ENCODE results near the gene FAM170B.

The FAM170B gene

GRCh38 chr10:49105076-49105475, 28.7 kb downstream of the FAM170B start:
- DNase-seq: no peak

DNA sequence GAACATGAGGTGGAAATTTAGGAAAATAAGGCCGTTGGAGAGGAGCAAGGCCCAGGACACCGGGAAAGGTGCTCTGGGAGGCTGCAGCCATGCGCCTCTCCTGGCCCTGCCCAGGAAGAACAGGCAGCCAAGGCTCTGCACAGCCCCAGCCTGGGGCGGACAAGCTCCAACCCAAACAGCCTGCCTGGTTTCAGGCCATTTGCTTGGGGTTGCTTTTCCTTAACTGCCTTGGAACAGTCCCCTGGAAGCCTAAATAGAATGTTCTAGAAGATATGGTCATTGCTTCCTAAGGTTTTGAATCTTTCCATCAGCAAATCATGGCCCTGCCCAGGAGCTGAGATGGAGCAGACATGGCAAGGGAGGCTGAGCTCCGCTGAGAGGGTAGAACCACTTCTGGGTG, 29.5 kb downstream of the FAM170B start:
- Histone ChIP-seq H4K12ac (ENCODE audit: low read depth, low read length) (no peak overlapping the region), H3K14ac (ENCODE audit: low read length) (no peak overlapping the region), H3K18ac (ENCODE audit: low read length) (no peak overlapping the region), H3K23ac (ENCODE audit: low read length) (no peak overlapping the region), H2BK5ac (ENCODE audit: low read depth, low read length, poor library complexity) (no peak overlapping the region), H3K4ac (ENCODE audit: low read depth, low read length) (no peak overlapping the region), H2AFZ (ENCODE audit: insufficient read depth, low read length, poor library complexity) (no peak overlapping the region), H3K4me2 (ENCODE audit: low read length) (no peak overlapping the region), H2AK5ac (ENCODE audit: low read length) (no peak overlapping the region), H4K8ac (ENCODE audit: low read depth, low read length) (no peak overlapping the region), H3K27me3 (ENCODE audit: insufficient read depth, low read length) (no peaks in the 10 kb centered on the region), H4K91ac (ENCODE audit: low read depth, low read length) (no peak overlapping the region), H3K27ac (ENCODE audit: low read depth, low read length) (no peak overlapping the region), H3K79me1 (ENCODE audit: low read length) (no peaks in the 10 kb centered on the region), H3K9me3 (ENCODE audit: insufficient read depth, low read depth, low read length) (no peaks in the 10 kb centered on the region), H2BK12ac (ENCODE audit: low read length) (no peak overlapping the region), H2BK120ac (ENCODE audit: insufficient read depth, low read length, poor library complexity) (no peak overlapping the region), H3K4me3 (ENCODE audit: low read depth, low read length) (peak overlapping the region; percentile 1), H3K36me3 (ENCODE audit: control insufficient read depth in 1 of 2, insufficient read depth in 2 of 2, low read length in 2 of 2) (no peaks in the 10 kb centered on the region), H3K79me2 (ENCODE audit: control insufficient read depth, insufficient read depth, low read length, poor library complexity) (no peaks in the 10 kb centered on the region), H3K9ac (ENCODE audit: low read length) (no peak overlapping the region), H3K4me1 (ENCODE audit: control insufficient read depth in 1 of 2, insufficient read depth in 2 of 2, low read length in 2 of 2) (no peaks in the 10 kb centered on the region)
- WGBS (ENCODE audit: extremely low coverage, insufficient coverage, insufficient read length): no CpG with 5 or more reads among the region's 5 CpGs
- no peak for DNase-seq

More at GRCh38 chr10:49105076-49105475, 28.7 kb downstream of the FAM170B start:
- H2AFZ ChIP-seq (ENCODE audit: insufficient read depth, low read length, poor library complexity): no peak overlapping the region
- no peaks in the 10 kb centered on the region for H3K79me2 ChIP-seq (ENCODE audit: control insufficient read depth, insufficient read depth, low read length, poor library complexity)
- WGBS (ENCODE audit: extremely low coverage, insufficient coverage, insufficient read length): no CpG with 5 or more reads among the region's 4 CpGs
- no peak overlapping the region for H3K4me3 ChIP-seq (ENCODE audit: low read depth, low read length)
- H3K79me1 ChIP-seq (ENCODE audit: low read length): no peaks in the 10 kb centered on the region
- H4K91ac ChIP-seq (ENCODE audit: low read depth, low read length): no peak overlapping the region
- no peak overlapping the region for H2BK12ac ChIP-seq (ENCODE audit: low read length)
- no peak overlapping the region for H3K27ac ChIP-seq (ENCODE audit: low read depth, low read length)
- no peak overlapping the region for H3K4ac ChIP-seq (ENCODE audit: low read depth, low read length)
- no peaks in the 10 kb centered on the region for H3K4me1 ChIP-seq (ENCODE audit: control insufficient read depth in 1 of 2, insufficient read depth in 2 of 2, low read length in 2 of 2)
- H3K23ac ChIP-seq (ENCODE audit: low read length): no peak overlapping the region
- peaks cover 2% of the 10 kb centered on the region for H3K9me3 ChIP-seq (ENCODE audit: insufficient read depth, low read depth, low read length)
- H3K27me3 ChIP-seq (ENCODE audit: insufficient read depth, low read length): no peaks in the 10 kb centered on the region
- no peak overlapping the region for H3K9ac ChIP-seq (ENCODE audit: low read length)
- H3K18ac ChIP-seq (ENCODE audit: low read length): no peak overlapping the region
- H3K36me3 ChIP-seq (ENCODE audit: control insufficient read depth in 1 of 2, insufficient read depth in 2 of 2, low read length in 2 of 2): no peaks in the 10 kb centered on the region
- H3K14ac ChIP-seq (ENCODE audit: low read length): no peak overlapping the region
- no peak overlapping the region for H3K4me2 ChIP-seq (ENCODE audit: low read length)
- H2AK5ac ChIP-seq (ENCODE audit: low read length): no peak overlapping the region
- no peak overlapping the region for H2BK120ac ChIP-seq (ENCODE audit: insufficient read depth, low read length, poor library complexity)
- H4K8ac ChIP-seq (ENCODE audit: low read depth, low read length): no peak overlapping the region
- H4K12ac ChIP-seq (ENCODE audit: low read depth, low read length): no peak overlapping the region
- no peak overlapping the region for H2BK5ac ChIP-seq (ENCODE audit: low read depth, low read length, poor library complexity)

- Histone ChIP-seq H2BK5ac (ENCODE audit: low read depth, low read length, poor library complexity) (no peak overlapping the region), H3K36me3 (ENCODE audit: control insufficient read depth in 1 of 2, insufficient read depth in 2 of 2, low read length in 2 of 2) (no peaks in the 10 kb centered on the region), H4K8ac (ENCODE audit: low read depth, low read length) (no peak overlapping the region), H3K14ac (ENCODE audit: low read length) (no peak overlapping the region), H3K79me1 (ENCODE audit: low read length) (no peaks in the 10 kb centered on the region), H3K4me3 (ENCODE audit: low read depth, low read length) (no peak overlapping the region), H3K9me3 (ENCODE audit: insufficient read depth, low read depth, low read length) (no peaks in the 10 kb centered on the region), H2BK12ac (ENCODE audit: low read length) (no peak overlapping the region), H2AK5ac (ENCODE audit: low read length) (no peak overlapping the region), H3K27me3 (ENCODE audit: insufficient read depth, low read length) (no peaks in the 10 kb centered on the region), H3K27ac (ENCODE audit: low read depth, low read length) (no peak overlapping the region), H2BK120ac (ENCODE audit: insufficient read depth, low read length, poor library complexity) (no peak overlapping the region), H3K4ac (ENCODE audit: low read depth, low read length) (no peak overlapping the region), H4K12ac (ENCODE audit: low read depth, low read length) (no peak overlapping the region), H4K91ac (ENCODE audit: low read depth, low read length) (no peak overlapping the region), H3K9ac (ENCODE audit: low read length) (no peak overlapping the region), H3K4me2 (ENCODE audit: low read length) (no peak overlapping the region), H3K18ac (ENCODE audit: low read length) (no peak overlapping the region), H3K23ac (ENCODE audit: low read length) (no peak overlapping the region), H3K4me1 (ENCODE audit: control insufficient read depth in 1 of 2, insufficient read depth in 2 of 2, low read length in 2 of 2) (no peaks in the 10 kb centered on the region), H3K79me2 (ENCODE audit: control insufficient read depth, insufficient read depth, low read length, poor library complexity) (no peaks in the 10 kb centered on the region), H2AFZ (ENCODE audit: insufficient read depth, low read length, poor library complexity) (no peak overlapping the region)
- no peak for DNase-seq
- WGBS (ENCODE audit: extremely low coverage, insufficient coverage, insufficient read length): no CpG with 5 or more reads among the region's 4 CpGs
These were observed 30.1 kb downstream of the FAM170B start for GRCh38 chr10:49103761-49104160.

GRCh38 chr10:49099046-49099445, 34.8 kb downstream of the FAM170B start:
- Histone ChIP-seq H3K36me3 (ENCODE audit: control insufficient read depth in 1 of 2, insufficient read depth in 2 of 2, low read length in 2 of 2) (no peaks in the 10 kb centered on the region), H3K4me1 (ENCODE audit: control insufficient read depth in 1 of 2, insufficient read depth in 2 of 2, low read length in 2 of 2) (no peaks in the 10 kb centered on the region), H2AFZ (ENCODE audit: insufficient read depth, low read length, poor library complexity) (no peak overlapping the region), H4K8ac (ENCODE audit: low read depth, low read length) (no peak overlapping the region), H3K18ac (ENCODE audit: low read length) (no peak overlapping the region), H3K9ac (ENCODE audit: low read length) (no peak overlapping the region), H3K23ac (ENCODE audit: low read length) (no peak overlapping the region), H3K9me3 (ENCODE audit: insufficient read depth, low read depth, low read length) (no peaks in the 10 kb centered on the region), H2BK120ac (ENCODE audit: insufficient read depth, low read length, poor library complexity) (no peak overlapping the region), H3K79me2 (ENCODE audit: control insufficient read depth, insufficient read depth, low read length, poor library complexity) (no peaks in the 10 kb centered on the region), H3K27me3 (ENCODE audit: insufficient read depth, low read length) (peaks cover 3% of the 10 kb centered on the region), H4K91ac (ENCODE audit: low read depth, low read length) (no peak overlapping the region), H3K4me2 (ENCODE audit: low read length) (no peak overlapping the region), H3K79me1 (ENCODE audit: low read length) (no peaks in the 10 kb centered on the region), H2AK5ac (ENCODE audit: low read length) (no peak overlapping the region), H3K27ac (ENCODE audit: low read depth, low read length) (no peak overlapping the region), H2BK5ac (ENCODE audit: low read depth, low read length, poor library complexity) (no peak overlapping the region), H4K12ac (ENCODE audit: low read depth, low read length) (no peak overlapping the region), H3K14ac (ENCODE audit: low read length) (no peak overlapping the region), H2BK12ac (ENCODE audit: low read length) (no peak overlapping the region), H3K4me3 (ENCODE audit: low read depth, low read length) (no peak overlapping the region), H3K4ac (ENCODE audit: low read depth, low read length) (no peak overlapping the region)
- WGBS (ENCODE audit: extremely low coverage, insufficient coverage, insufficient read length): no CpG with 5 or more reads among the region's 8 CpGs
- DNase-seq: no peak
